Osteocyte (in vitro differentiated cells): Measurements from ENCODE around the gene GTPBP10. TPM values are rescaled to one million over a fixed set of nuclear protein-coding genes. Genes with fewer than 3 reads are reported as not detected.
A peak's percentile ranks its signal among the peaks of the same experiment; 100 is the strongest.

Experiments used
- DNase-seq: peaks from one replicate; pipeline ENCODE4 v3.0.0; 2021; ENCODE audit warnings: mixed read lengths; ENCODE audit not compliant: unreplicated experiment; ENCODE audit errors: extremely low spot score
- H3K27ac Mint-ChIP-seq: one replicate; pipeline ENCODE4 v1.8.0; 2021; ENCODE audit warnings: mild to moderate bottlenecking, mixed read lengths; ENCODE audit not compliant: unreplicated experiment
- H3K27me3 Mint-ChIP-seq: one replicate; pipeline ENCODE4 v1.8.0; 2021; ENCODE audit warnings: mixed read lengths; ENCODE audit not compliant: unreplicated experiment
- H3K36me3 Mint-ChIP-seq: one replicate; pipeline ENCODE4 v1.8.0; 2021; ENCODE audit warnings: mixed read lengths; ENCODE audit not compliant: unreplicated experiment
- H3K4me1 Mint-ChIP-seq: one replicate; pipeline ENCODE4 v1.8.0; 2021; ENCODE audit warnings: mixed read lengths; ENCODE audit not compliant: unreplicated experiment
- H3K4me3 Mint-ChIP-seq: one replicate; pipeline ENCODE4 v1.8.0; 2021; ENCODE audit warnings: mild to moderate bottlenecking, moderate library complexity, mixed read lengths; ENCODE audit not compliant: unreplicated experiment
- H3K9me3 Mint-ChIP-seq: one replicate; pipeline ENCODE4 v1.8.0; 2021; ENCODE audit warnings: mixed read lengths; ENCODE audit not compliant: unreplicated experiment
- CTCF ChIP-seq: fragments of 200-600 bp; sonication (generic); IDR thresholded peaks from 2 replicates; pipeline ENCODE4 v1.5.0; 2021; ENCODE audit warnings: antibody characterized with exemption, mild to moderate bottlenecking, moderate library complexity
- long read RNA-seq: library from polyadenylated mRNA; unstranded; transcript quantifications from one replicate; pipeline ENCODE4 v2.0.0, GENCODE V29; 2021
- total RNA-seq: library from RNA; stranded (reverse); gene quantifications from 2 replicates; pipeline ENCODE4 v1.2.1, GENCODE V29; 2021

Gene GTPBP10
- 19.5 and 19.6 TPM in 2 replicates for total RNA-seq
- long read RNA-seq, full-length matches to known transcripts, result 25 of 35 reads
- long read RNA-seq, partial matches to known transcripts, result 2 of 35 reads
- long read RNA-seq, other reads (novel, unspliced or antisense), result 8 of 35 reads

- peak; percentile 97 for DNase-seq
These were observed at the start of gene GTPBP10 for GRCh38 chr7:90346336-90347125. Gene GTPBP10 (plus strand): TSS chr7:90346716. CDS start chr7:90346742, 26 bp downstream.

GRCh38 chr7:90298145-90299038 lies 48.1 kb upstream of the GTPBP10 start:
- H3K36me3 Mint-ChIP-seq, result no peaks in the 10 kb centered on the region
- no peak for DNase-seq
- H3K4me3 Mint-ChIP-seq, result no peak overlapping the region
- H3K9me3 Mint-ChIP-seq, result no peaks in the 10 kb centered on the region
- peaks cover 49% of the 10 kb centered on the region for H3K27me3 Mint-ChIP-seq
- H3K4me1 Mint-ChIP-seq, result no peaks in the 10 kb centered on the region
- peak; percentile 61 for TF ChIP-seq CTCF
- no peak overlapping the region for H3K27ac Mint-ChIP-seq

More at GRCh38 chr7:90346336-90347125, at the start of gene GTPBP10:
- H3K4me1 Mint-ChIP-seq, result peaks cover 20% of the 10 kb centered on the region
- H3K36me3 Mint-ChIP-seq, result peaks cover 2% of the 10 kb centered on the region
- no peaks in the 10 kb centered on the region for H3K9me3 Mint-ChIP-seq
- H3K4me3 Mint-ChIP-seq, result peak within 1 kb of the TSS; percentile 92
- H3K27ac Mint-ChIP-seq, result peak within 1 kb of the TSS; percentile 96
- no peaks in the 10 kb centered on the region for H3K27me3 Mint-ChIP-seq
- peak; percentile 64 for TF ChIP-seq CTCF

- no peak for DNase-seq
- no peaks in the 10 kb centered on the region for H3K36me3 Mint-ChIP-seq
- H3K27ac Mint-ChIP-seq, result no peak overlapping the region
- H3K9me3 Mint-ChIP-seq, result no peaks in the 10 kb centered on the region
- no peaks in the 10 kb centered on the region for H3K4me1 Mint-ChIP-seq
- TF ChIP-seq CTCF, result no peak
- H3K4me3 Mint-ChIP-seq, result no peak overlapping the region
- H3K27me3 Mint-ChIP-seq, result peaks cover 34% of the 10 kb centered on the region
These were observed 43.3 kb upstream of the GTPBP10 start for GRCh38 chr7:90303241-90303640.

- Mint-ChIP-seq H3K4me1 (no peaks in the 10 kb centered on the region), H3K9me3 (no peaks in the 10 kb centered on the region), H3K36me3 (no peaks in the 10 kb centered on the region), H3K27me3 (peaks cover 41% of the 10 kb centered on the region), H3K4me3 (no peak overlapping the region), H3K27ac (no peak overlapping the region)
- no peak for DNase-seq
- no peak for TF ChIP-seq CTCF
These were observed 36.6 kb upstream of the GTPBP10 start for GRCh38 chr7:90309872-90310271.
